ENCODE data around the gene RIT1. TPM values are rescaled to one million over a fixed set of nuclear protein-coding genes. Genes with fewer than 3 reads are reported as not detected.

RIT1 gene
- total RNA-seq, 1 donor from 2014 or later = 35.3 TPM

GRCh38 chr1:155919801-155920200, 8.7 kb upstream of the RIT1 start:
- H3K36me3 Mint-ChIP-seq = peaks cover 36% of the 10 kb centered on the region
- no peaks in the 10 kb centered on the region for H3K4me1 Mint-ChIP-seq (ENCODE audit: unreplicated experiment)
- H3K27me3 Mint-ChIP-seq = no peaks in the 10 kb centered on the region
- TF ChIP-seq CTCF (conservative IDR thresholded peaks at IDR 0.05) = no peak
- H3K27ac Mint-ChIP-seq = no peak overlapping the region
- no peaks in the 10 kb centered on the region for H3K9me3 Mint-ChIP-seq
- DNase-seq (ENCODE audit: extremely low spot score, unreplicated experiment) = no peak
- H3K4me3 Mint-ChIP-seq = no peak overlapping the region

- no peaks in the 10 kb centered on the region for H3K27me3 Mint-ChIP-seq
- no peak for DNase-seq (ENCODE audit: extremely low spot score, unreplicated experiment)
- H3K27ac Mint-ChIP-seq = no peak overlapping the region
- H3K9me3 Mint-ChIP-seq = no peaks in the 10 kb centered on the region
- peaks cover 40% of the 10 kb centered on the region for H3K36me3 Mint-ChIP-seq
- TF ChIP-seq CTCF (conservative IDR thresholded peaks at IDR 0.05) = no peak
- H3K4me1 Mint-ChIP-seq (ENCODE audit: unreplicated experiment) = no peaks in the 10 kb centered on the region
- H3K4me3 Mint-ChIP-seq = no peak overlapping the region
These were observed 7.5 kb upstream of the RIT1 start for GRCh38 chr1:155918660-155919059.

- H3K4me3 Mint-ChIP-seq = no peak overlapping the region
- H3K36me3 Mint-ChIP-seq = peaks cover 31% of the 10 kb centered on the region
- no peaks in the 10 kb centered on the region for H3K27me3 Mint-ChIP-seq
- no peak for DNase-seq (ENCODE audit: extremely low spot score, unreplicated experiment)
- H3K27ac Mint-ChIP-seq = no peak overlapping the region
- peaks cover 20% of the 10 kb centered on the region for H3K4me1 Mint-ChIP-seq (ENCODE audit: unreplicated experiment)
- H3K9me3 Mint-ChIP-seq = no peaks in the 10 kb centered on the region
- no peak for TF ChIP-seq CTCF (conservative IDR thresholded peaks at IDR 0.05)
These were observed 3.0 kb upstream of the RIT1 start for GRCh38 chr1:155913969-155914757.

- no peaks in the 10 kb centered on the region for H3K27me3 Mint-ChIP-seq
- H3K4me3 Mint-ChIP-seq = peak overlapping the region; percentile 92
- H3K9me3 Mint-ChIP-seq = no peaks in the 10 kb centered on the region
- H3K27ac Mint-ChIP-seq = peak overlapping the region; percentile 98
- TF ChIP-seq CTCF (conservative IDR thresholded peaks at IDR 0.05) = no peak
- peaks cover 19% of the 10 kb centered on the region for H3K36me3 Mint-ChIP-seq
- DNase-seq (ENCODE audit: extremely low spot score, unreplicated experiment) = no peak
- H3K4me1 Mint-ChIP-seq (ENCODE audit: unreplicated experiment) = peaks cover 20% of the 10 kb centered on the region
These were observed 947 bp upstream of the RIT1 start for GRCh38 chr1:155912056-155912536.

- H3K4me1 Mint-ChIP-seq (ENCODE audit: unreplicated experiment) = peaks cover 20% of the 10 kb centered on the region
- no peak for TF ChIP-seq CTCF (conservative IDR thresholded peaks at IDR 0.05)
- H3K9me3 Mint-ChIP-seq = no peaks in the 10 kb centered on the region
These were observed 478 bp downstream of the RIT1 start for GRCh38 chr1:155910621-155911121.

More at GRCh38 chr1:155910621-155911121, 478 bp downstream of the RIT1 start:
- H3K4me3 Mint-ChIP-seq = peak overlapping the region; percentile 92
- H3K36me3 Mint-ChIP-seq = peaks cover 16% of the 10 kb centered on the region
- H3K27ac Mint-ChIP-seq = peak overlapping the region; percentile 98
- no peaks in the 10 kb centered on the region for H3K27me3 Mint-ChIP-seq
- DNase-seq (ENCODE audit: extremely low spot score, unreplicated experiment) = no peak
